Heart left ventricle (tissue), 13 donors: Measurements from ENCODE around the gene YWHAH.

Source experiments
- CTCF ChIP-seq, 12 donors: fragments of 200-600 bp; sonication (generic) in 4 of 12; IDR thresholded peaks; one replicate each; pipeline versions ENCODE4 v1.5.0 to v1.8.0; 2018 to 2022; ENCODE audit warnings: antibody characterized with exemption in 12 of 12, mild to moderate bottlenecking in 5 of 12
- POLR2A ChIP-seq, 2 donors: fragments of 450-650 bp; IDR thresholded peaks; one replicate each; pipeline ENCODE4 v1.6.1; 2017; ENCODE audit warnings: antibody characterized with exemption in 2 of 2, mild to moderate bottlenecking in 2 of 2, moderate library complexity in 2 of 2
- donor health status: ischemic (EF 13 %, LVEDD 7.1; RV severe dilation, severe dysfunction).
- donor health status: DM: no; HTN: yes; CAD: no.
- donor health status: DM: no; HTN: no; CAD: no.
- donor health status: ischemic (EF 25% LVEDD 6.9; RV normal size, moderate dysfunction).
- donor health status: ischemic (EF 25% LVEDD 5.7; RV mildly dilated, moderate dysfunction).
- donor health status: ischemic (EF 35%, LVEDD 5.7; RV mildly dilated, moderate dysfunction).
- donor health status: nonischemic (EF 11% LVEDD 7.7; RV severe dilation, severe dysfunction).
- donor health status: DM: yes; HTN: yes; CAD: no.
- donor health status: PGD.
- donor health status: ischemic (EF 29% LVEDD 5.4; RV normal size, mild dysfunction).
- donor health status: nonischemic (EF 23%, LVEDD 6.1; RV moderate dilation, normal function).

- TF ChIP-seq CTCF (IDR thresholded peaks at IDR 0.05) (peak in 1 of 12 donors; percentile 15), POLR2A (IDR thresholded peaks at IDR 0.05) (no peak)
Measured at GRCh38 chr22:31944700-31945442, 536 bp downstream of the YWHAH start.
